HG02852 (cell line): ENCODE data around the gene MED19.
"Not testable (repeated sequence)": the region's sequence is repeated elsewhere in the genome, so short reads cannot be mapped to it uniquely, and the experiment has no call there.

ENCODE experiments used
- ATAC-seq: cut with Tn5 transposase; IDR thresholded peaks from one replicate; pipeline ENCODE4 v1.9.1; 2021; ENCODE audit warnings: mild to moderate bottlenecking, moderate library complexity; ENCODE audit not compliant: unreplicated experiment

Gene MED19

DNA sequence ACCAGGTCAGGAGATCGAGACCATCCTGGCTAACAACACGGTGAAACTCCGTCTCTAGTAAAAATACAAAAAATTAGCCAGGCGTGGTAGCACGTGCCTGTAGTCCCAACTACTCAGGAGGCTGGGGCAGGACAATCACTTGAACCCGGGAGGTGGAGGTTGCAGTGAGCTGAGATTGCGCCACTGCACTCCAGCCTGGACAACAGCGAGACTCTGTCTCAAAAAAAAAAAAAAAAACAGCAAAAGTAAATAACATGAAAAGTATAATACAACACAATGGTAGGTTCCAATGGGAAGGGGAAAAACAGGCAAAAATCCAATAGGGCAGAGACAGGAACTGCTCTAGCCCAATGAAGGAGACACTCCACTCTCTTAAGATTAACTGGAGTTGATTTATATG is 6.6 kb downstream of the MED19 start:
- not testable (repeated sequence) for ATAC-seq

DNA sequence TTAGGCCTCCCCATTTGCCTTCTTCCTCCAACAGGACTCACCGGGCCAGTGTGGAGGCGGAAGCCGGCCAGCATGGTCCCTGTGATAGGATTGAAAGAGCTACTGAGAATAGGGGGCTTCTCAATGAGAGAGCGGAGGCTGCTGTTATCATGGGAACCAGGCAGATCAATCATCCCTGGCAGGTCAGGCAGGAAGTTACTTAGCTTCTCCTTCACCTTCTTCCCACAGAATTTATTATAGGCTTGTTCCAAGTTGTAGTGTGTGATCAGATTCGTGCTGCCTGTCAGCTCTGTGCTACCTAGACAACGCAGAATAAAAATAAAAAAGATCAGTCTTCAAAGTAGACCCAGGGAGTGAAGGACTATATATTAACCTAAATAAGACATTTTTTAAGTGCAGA is 7.1 kb downstream of the MED19 start:
- ATAC-seq = no peak

DNA sequence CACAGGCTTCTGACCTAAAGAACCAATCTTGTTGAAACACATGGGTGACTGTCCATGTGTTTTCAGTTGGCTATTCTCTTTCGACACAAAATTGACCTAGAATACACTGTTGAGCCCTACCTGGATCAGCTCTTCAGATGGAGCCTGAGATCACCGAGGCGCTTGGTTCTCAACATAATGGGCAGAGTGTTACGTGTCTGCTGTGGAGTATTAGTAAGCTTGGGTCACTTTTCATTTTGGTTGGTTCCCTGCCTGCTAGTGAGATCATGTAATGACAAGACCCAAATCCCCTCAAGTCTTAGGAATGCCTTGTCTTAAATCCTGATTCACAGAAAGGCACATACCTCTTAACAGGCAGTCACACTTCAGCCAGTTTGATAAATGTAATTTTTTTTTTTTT is 8.7 kb downstream of the MED19 start:
- no peak for ATAC-seq

DNA sequence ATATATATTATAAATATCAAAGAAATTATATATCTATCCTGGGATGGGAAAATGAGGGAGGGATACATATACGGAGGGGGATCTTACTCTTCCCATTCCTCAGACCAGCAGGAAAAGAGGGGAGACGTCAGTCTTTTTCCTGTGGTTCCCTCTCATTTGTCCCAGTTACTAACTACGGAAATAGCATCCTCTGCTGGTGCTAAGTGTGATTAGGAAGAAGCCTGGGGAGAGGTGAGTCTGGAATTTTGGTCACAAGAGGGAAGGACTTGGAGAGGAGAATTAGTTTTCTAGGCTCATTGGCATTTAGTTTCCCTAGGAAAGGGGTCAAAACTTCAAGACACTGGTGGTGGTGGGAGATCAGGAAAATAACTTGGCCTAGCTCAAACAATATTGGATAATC is 11.6 kb downstream of the MED19 start:
- no peak for ATAC-seq

DNA sequence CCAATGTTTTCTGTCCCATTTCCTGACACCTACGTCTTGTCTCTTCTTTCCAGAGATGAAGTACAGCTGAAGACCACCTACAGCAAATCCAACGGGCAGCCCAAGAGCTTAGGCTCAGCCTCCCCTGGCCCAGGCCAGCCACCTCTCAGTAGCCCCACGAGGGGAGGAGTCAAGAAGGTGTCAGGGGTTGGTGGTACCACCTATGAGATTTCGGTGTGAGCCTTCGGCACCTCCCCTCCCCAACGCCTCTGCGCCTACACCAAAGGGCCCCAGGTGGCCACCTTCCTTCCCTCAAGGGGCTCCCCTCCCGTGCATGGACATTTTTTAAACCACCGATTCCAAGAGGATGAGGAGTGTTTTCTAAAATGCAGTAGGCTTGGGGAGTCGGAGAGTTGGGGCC is 12.2 kb downstream of the MED19 start:
- ATAC-seq = no peak

DNA sequence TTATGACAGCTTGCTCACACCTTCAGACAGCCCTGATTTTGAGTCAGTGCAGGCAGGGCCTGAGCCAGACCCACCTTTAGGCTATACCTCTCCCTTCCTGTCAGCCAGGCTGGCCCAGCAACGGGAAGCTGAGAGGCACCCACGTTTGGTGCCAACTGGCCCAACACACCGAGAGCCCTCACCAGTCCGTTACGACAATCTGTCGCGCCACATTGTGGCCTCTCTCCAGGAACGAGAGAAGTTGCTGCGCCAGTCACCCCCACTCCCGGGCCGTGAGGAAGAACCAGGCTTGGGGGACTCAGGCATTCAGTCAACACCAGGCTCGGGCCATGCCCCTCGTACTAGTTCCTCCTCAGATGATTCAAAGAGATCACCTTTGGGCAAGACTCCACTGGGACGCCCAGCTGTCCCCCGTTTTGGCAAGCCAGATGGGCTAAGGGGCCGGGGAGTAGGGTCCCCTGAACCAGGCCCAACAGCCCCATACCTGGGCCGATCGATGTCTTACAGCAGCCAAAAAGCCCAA is 13.1 kb downstream of the MED19 start:
- ATAC-seq = no peak

DNA sequence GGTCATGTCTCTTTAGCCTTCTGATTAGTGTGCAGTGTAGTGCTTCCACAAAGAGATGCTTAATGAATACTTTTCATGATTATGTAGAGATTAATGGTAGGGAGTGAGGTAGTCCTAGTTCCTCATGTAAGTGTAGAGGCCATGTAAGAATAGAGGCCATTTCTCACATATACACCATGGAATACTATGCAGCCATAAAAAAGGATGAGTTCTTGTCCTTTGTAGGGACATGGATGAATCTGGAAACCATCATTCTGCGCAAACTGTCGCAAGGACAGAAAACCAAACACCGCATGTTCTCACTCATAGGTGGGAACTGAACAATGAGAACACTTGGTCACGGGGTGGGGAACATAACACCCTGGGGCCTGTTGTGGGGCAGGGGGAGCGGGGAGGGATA is 21.5 kb downstream of the MED19 start:
- ATAC-seq = not testable (repeated sequence)

DNA sequence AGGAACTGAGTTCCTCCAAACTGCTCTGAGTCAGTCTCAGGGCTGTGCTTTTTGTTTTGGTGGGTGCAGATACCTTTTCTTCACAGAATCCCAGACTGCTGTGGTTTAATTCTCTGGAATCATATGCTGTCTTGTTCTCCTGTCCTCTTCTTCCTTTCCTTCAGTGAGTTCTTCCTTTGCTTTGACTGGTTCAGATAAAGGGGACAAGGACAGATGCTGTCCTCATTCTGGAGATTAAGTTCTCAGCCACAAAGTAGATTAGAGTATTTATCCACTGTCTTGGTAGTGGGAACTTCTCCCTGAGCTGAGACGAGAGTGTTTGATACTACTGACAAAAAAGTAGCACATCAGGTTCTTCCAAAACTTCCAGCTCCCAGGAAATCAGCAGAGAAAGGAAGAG is 30.8 kb downstream of the MED19 start:
- ATAC-seq = no peak

DNA sequence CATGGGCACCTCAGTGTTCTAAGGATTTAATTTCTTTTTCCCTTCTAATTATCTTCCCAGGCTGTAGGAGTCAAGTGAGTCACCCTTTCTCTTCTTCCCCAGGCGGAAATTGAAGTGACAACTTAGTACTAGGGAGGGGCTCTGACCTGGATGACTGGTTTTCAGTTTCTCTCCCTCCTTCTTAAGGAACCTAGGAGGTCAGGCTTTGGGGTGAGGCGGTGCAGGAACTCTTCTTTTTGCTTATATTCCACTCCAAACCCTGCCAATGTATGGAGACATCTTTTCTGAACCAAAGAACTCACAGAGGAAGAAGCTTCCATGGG is 31.5 kb downstream of the MED19 start:
- no peak for ATAC-seq

DNA sequence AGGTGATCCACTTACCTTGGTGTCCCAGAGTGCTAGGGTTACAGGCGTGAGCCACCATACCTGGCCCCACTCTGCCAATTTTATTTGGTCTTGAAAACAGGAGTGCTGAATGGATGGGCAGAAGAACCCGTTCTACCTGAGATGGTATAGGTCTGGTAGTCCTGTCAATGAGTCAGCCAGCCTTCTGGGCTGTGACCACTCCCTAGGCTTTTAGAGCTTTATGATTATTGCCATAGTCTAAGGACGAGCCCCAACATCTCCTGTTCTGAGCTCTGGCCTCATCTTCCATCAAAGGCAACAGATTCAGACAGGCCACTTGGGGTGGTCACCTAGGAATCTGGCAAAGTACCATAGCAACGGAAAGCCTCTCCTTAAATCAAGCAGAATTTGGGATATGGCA is 32.6 kb downstream of the MED19 start:
- ATAC-seq = no peak

DNA sequence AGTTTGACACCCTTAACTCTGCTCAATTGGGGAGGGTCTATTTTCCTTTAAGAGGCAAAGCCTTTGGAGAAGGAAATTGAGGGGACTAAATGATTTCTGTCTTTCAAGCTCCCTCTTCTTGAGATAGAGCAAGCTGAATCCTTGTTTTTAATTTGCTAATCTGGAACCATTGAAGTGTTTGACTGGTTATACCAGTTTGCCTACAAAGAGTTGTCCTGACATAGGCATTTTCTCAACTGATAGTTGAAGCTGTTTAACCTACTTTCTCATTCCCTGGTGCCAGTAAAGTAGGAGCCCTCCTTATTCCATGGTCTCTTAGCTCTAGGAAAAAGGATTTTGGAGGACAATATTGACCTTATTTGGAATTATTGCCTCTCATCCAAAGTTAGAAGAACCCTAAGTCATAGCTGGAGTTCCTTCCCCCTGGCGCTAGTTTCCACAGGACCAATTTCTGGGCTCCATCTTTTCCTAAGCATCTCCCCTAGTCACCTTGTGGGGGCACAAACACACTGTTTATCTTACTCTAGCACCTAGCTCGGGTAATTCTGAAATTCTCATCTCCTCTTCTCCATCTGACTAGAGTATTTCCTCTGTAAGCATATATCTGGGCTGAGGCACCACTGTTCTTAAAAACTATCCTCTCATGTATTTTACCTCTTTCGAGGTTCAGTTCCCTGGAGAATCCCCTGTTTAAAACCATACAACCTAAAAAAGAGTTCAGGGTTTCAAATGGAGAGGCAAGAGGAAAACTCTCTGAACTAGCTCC is 36.7 kb downstream of the MED19 start:
- no peak for ATAC-seq

DNA sequence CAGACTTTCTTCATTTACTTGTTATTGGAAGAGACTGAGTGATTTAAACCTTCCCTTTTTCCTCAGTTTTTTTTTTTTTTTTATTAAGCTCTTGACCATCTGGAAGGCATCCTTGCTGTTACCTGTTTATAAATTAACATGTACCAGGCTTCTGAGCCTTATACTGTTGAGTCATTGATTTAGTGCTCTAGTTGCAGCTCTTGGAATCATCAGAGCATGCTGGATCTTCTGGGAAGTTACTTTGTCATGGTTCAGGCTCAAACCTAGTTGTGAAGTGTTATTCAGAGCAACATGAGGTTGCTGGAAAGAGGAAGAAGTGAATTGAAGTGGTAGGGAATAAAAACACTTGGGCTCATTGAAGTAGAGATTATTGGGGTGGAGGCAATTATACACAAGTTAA is 37.8 kb downstream of the MED19 start:
- no peak for ATAC-seq

DNA sequence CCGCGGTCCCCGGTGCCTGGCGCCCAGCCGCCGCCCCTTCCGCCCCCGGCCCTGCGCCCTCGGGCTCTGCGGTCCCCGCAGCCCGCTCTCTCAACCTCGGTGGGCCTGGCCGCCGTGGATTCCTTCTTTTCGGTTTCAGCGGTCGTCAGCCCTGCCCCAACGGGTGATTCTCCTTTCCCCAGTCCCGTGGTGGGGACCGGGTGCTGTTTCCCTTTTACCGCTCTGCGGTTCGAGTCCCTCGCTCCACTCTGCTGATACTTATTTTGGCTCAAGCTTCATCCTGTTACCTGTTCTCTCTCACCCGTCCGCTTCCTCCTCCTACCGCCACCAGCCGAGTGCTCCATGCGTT is 43.6 kb downstream of the MED19 start:
- peak; percentile 5 for ATAC-seq

DNA sequence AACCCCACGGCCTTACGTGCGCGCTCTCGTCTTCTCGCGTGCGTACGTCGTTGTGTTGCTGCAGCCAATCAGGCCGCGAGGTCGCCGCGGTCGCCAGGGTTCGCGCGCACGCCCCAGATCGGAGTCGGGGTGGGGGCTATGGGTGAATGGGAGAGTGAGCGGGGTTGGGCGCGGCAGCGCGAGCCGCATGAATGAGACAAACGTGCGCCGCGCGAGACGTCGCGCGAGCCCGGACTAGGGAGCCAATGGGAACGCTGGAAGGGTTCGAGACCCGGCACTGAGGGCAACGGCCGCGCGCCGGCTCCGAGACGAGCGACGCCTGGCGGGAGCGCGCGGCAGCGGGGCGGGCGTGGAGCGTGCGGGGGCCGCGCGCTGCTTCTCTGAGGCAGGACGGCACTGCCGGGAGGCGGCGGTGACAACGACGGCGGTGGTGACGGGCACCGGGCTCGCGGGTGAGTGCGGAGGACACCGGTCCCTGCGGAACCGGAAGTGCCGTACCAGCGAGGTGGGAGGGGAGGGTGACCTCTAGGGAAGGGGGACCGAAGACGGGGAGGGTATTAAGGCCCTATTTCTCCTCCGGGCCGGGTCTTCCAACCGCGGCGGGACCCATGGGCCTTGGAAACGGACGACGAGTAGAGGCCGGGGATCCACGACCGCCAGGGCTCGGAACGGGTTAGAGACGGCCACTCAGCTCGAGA is 44.1 kb downstream of the MED19 start, which contains the start of gene ZDHHC5:
TSS of gene ZDHHC5 (plus strand) at position 379 of the 698 bp plus-strand sequence. CDS start 4,977 bp downstream, outside the sequence.
- ATAC-seq = peak; percentile 78

DNA sequence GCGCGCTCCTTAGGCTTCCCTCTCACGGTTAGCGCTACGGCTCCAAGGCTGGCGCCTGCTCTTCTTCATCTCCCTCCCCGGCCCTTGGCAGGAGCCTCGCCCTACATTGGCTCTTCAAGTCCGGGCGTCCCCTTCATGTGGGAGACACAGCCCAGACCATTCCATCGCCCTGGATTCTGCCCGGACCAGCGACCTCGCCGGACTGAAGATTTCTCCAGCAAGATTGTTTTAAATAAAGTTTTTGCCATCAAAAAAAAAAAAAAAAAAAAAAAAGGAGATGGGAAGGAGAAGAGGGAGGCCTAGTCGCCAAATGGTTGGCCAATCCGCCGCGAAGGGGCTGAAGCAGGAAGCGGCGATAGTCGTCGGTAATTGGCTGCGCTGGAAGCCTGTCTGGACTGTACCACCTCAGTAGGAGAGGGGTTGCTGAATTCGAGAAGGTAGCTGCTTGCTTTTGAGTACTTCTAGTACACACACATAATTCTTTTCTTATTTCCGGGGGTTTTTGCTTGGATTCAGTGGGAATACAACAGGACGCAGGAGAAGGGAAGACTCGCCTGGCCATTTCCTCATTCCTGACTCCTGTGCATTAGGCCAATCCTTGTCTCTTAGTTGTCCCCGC is 44.8 kb downstream of the MED19 start:
- ATAC-seq = peak; percentile 65

DNA sequence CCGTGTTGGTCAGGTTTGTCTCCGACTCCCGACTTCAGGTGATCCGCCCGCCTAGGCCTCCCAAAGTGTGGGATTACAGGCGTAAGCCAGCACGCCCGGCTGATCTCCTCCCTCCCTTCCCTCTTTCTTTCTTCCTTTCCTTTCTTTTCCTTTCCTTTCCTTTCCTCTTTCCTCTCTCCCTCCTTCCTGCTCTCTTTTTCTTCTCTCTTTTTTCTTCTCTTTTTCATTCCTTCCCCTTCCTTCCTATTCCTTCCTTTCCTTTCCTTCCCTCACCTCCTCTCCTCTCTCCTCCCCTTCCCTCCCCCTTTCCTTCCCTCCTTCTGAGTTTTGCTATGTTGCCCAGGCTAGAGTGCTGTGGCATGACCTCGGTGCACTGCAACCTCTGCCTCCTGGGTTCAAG is 48.0 kb downstream of the MED19 start:
- no peak for ATAC-seq

DNA sequence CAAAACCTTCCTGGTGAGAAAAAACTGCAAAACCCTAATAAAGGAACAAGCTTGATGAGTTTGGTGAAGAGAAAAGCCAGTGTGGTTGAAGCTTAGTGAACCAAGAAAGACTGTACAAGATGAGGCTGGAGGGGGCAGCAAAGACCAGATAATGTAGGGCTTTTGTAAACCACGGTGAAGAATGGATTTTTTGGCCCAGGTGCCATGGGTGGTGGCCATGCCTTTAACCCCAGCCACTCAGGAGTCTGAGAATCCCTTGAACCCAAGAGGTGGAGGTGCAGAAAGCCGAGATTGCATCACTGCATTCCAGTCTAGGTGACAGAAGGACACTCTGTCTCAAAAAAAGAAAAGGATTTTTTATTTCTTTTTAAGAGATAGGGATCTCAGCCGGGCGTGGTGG is 49.1 kb downstream of the MED19 start:
- no peak for ATAC-seq

DNA sequence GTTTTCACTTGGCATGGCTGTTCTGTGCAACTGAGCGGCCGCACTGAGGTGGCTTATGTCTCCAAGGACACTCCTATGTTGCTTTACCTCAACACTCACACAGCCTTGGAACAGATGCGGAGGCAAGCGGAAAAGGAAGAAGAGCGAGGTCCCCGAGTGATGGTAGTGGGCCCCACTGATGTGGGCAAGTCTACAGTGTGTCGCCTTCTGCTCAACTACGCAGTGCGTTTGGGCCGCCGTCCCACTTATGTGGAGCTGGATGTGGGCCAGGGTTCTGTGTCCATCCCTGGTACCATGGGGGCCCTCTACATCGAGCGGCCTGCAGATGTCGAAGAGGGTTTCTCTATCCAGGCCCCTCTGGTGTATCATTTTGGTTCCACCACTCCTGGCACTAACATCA is 52.3 kb downstream of the MED19 start:
- no peak for ATAC-seq

DNA sequence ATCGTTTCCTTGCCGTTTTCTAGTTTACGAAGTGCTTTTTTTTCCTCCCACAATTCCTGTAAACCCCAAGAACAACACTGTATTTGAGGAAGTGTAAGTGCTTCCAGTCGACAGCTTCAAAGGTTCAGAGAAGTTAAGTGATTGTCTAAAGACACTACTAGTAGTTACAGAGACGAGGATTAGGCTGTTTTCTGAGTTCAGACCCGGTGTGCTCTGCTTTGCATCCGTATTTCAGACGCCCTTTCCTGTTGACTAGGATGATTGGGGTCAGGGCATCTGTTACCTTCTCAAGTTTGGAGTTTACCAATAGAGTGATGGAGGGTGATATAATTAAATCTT is 54.0 kb downstream of the MED19 start:
- ATAC-seq = no peak

DNA sequence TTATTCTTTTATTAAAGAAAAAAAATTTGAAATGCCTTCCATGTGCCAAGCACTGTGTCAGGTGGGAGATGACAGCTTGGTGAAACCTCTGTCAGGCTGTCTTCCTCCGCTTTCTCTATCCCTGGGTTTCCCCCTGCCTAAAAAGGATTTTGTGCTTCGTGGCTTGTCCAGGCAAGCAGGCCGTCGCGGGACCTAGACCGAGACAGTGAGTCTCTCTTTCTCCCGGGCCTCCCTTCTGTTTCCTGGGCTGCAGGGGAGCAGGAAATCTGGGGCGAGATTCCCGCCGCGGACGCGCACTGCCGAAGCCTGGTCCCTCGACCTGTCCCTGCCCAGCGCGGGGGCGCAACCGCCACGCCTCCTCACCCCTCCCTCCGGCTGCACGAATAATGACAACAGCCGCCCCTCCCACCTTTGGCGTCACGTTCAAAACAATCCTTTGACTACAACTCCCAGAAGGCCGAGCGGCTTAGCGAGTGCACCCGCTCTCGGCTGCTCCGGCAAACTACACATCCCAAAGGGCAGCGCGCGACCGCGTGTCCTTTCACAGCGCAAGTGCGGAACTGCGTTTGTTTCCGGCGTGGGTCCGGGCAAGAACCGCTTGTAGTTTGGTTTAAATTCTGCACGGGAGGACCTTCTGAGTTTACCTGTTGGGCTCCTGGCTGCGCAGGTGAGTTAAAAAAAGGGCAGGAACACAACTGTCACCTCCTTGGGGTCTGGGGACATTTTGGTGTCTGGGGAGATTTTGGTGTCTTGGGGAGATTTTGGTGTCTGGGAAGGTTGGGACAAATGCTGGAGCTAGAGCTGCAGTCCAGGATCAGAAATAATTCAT is 54.6 kb downstream of the MED19 start, which contains the start of gene CLP1:
TSS of gene CLP1 (plus strand) at position 569 of the 829 bp plus-strand sequence. CDS start 1,715 bp downstream, outside the sequence.
- ATAC-seq = peak; percentile 99

DNA sequence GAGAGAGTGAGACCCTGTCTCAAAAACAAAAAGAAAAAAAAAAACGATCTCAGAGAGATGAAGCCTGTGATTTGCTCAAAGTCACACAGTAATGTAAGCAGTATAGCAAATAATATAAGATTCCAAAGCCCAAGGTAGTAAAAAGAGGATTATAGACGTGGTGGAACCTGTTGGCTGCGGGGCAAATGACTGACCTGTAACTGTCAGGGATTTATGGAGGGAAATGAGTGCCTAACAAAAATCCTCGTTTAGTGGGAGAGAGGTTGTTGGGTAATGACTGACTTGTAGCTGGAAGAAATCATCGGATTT is 55.2 kb downstream of the MED19 start:
- no peak for ATAC-seq
